Measurements from ENCODE around the gene IRF2BP1. TPM values are rescaled to one million over a fixed set of nuclear protein-coding genes. Genes with fewer than 3 reads are reported as not detected.

Gene IRF2BP1
- total RNA-seq, 3 donors from 2014 or later: 16.5 to 26.5 (median 19.7) TPM

- intact Hi-C loops (cut with DNase I; ENCODE audit: low total_unique reads): loop anchor here (1.0 kb wide), 1 partner anchor 28 kb away; no protein-coding TSS in a partner anchor
- Histone ChIP-seq H3K4me1 (no peaks in the 10 kb centered on the region), H3K27me3 (no peaks in the 10 kb centered on the region), H3K4me3 (peak within 1 kb of the TSS; percentile 59 to 79 (median 75)), H3K36me3 (no peaks in the 10 kb centered on the region), H3K9me3 (no peaks in the 10 kb centered on the region), H3K27ac (peak within 1 kb of the TSS; percentile 77 to 89)
- TF ChIP-seq CTCF (IDR thresholded peaks at IDR 0.05): no peak
- no peak for TF ChIP-seq POLR2A (IDR thresholded peaks at IDR 0.05)
- no peak for TF ChIP-seq POLR2AphosphoS5 (IDR thresholded peaks at IDR 0.05)
- peak in 1 of 2 donors; percentile 21 for DNase-seq (ENCODE audit: low spot score in 2 of 2)
These were observed 16.1 kb upstream of the IRF2BP1 start, which contains the start of gene MYPOP for GRCh38 chr19:45901912-45902650. TSS of gene MYPOP (minus strand) at chr19:45902613. CDS start at chr19:45901773, 840 bp downstream.

GRCh38 chr19:45901432-45901911, 15.5 kb upstream of the IRF2BP1 start:
- intact Hi-C loops (cut with DNase I; ENCODE audit: low total_unique reads): loop anchor here (1.0 kb wide), 1 partner anchor 29 kb away; no protein-coding TSS in a partner anchor
- H3K27ac ChIP-seq: no peak overlapping the region
- TF ChIP-seq POLR2AphosphoS5 (IDR thresholded peaks at IDR 0.05) (no peak), CTCF (IDR thresholded peaks at IDR 0.05) (no peak), POLR2A (IDR thresholded peaks at IDR 0.05) (no peak)
- no peaks in the 10 kb centered on the region for H3K9me3 ChIP-seq
- no peaks in the 10 kb centered on the region for H3K36me3 ChIP-seq
- H3K27me3 ChIP-seq: no peaks in the 10 kb centered on the region
- no peak for DNase-seq (ENCODE audit: low spot score in 2 of 2)
- H3K4me1 ChIP-seq: no peaks in the 10 kb centered on the region
- H3K4me3 ChIP-seq: peak overlapping the region; percentile 59 to 79 (median 75)

GRCh38 chr19:45900738-45901431, 14.9 kb upstream of the IRF2BP1 start:
- peak overlapping the region; percentile 59 to 79 (median 75) for H3K4me3 ChIP-seq
- no peaks in the 10 kb centered on the region for H3K27me3 ChIP-seq
- H3K27ac ChIP-seq: no peak overlapping the region
- TF ChIP-seq POLR2A (IDR thresholded peaks at IDR 0.05): no peak
- DNase-seq (ENCODE audit: low spot score in 2 of 2): no peak
- intact Hi-C loops (cut with DNase I; ENCODE audit: low total_unique reads): loop anchor here (1.0 kb wide), 1 partner anchor 29 kb away; no protein-coding TSS in a partner anchor
- H3K4me1 ChIP-seq: no peaks in the 10 kb centered on the region
- no peaks in the 10 kb centered on the region for H3K36me3 ChIP-seq
- H3K9me3 ChIP-seq: no peaks in the 10 kb centered on the region

GRCh38 chr19:45899919-45900589, 14.1 kb upstream of the IRF2BP1 start:
- TF ChIP-seq POLR2AphosphoS5 (IDR thresholded peaks at IDR 0.05) (no peak), POLR2A (IDR thresholded peaks at IDR 0.05) (no peak), CTCF (IDR thresholded peaks at IDR 0.05) (no peak)
- no peak for DNase-seq (ENCODE audit: low spot score in 2 of 2)
- intact Hi-C loops (cut with DNase I; ENCODE audit: low total_unique reads): no loop called here

GRCh38 chr19:45899253-45899652, 13.3 kb upstream of the IRF2BP1 start:
- H3K4me3 ChIP-seq: no peak overlapping the region
- H3K27ac ChIP-seq: no peak overlapping the region
- no peaks in the 10 kb centered on the region for H3K27me3 ChIP-seq
- TF ChIP-seq CTCF (IDR thresholded peaks at IDR 0.05): no peak
- TF ChIP-seq POLR2AphosphoS5 (IDR thresholded peaks at IDR 0.05): no peak
- no peak for TF ChIP-seq POLR2A (IDR thresholded peaks at IDR 0.05)
- intact Hi-C loops (cut with DNase I; ENCODE audit: low total_unique reads): no loop called here
- DNase-seq (ENCODE audit: low spot score in 2 of 2): no peak
- H3K36me3 ChIP-seq: no peaks in the 10 kb centered on the region
- H3K9me3 ChIP-seq: no peaks in the 10 kb centered on the region
- H3K4me1 ChIP-seq: no peaks in the 10 kb centered on the region

More at GRCh38 chr19:45899919-45900589, 14.1 kb upstream of the IRF2BP1 start:
- Histone ChIP-seq H3K27ac (no peak overlapping the region), H3K4me3 (no peak overlapping the region), H3K9me3 (no peaks in the 10 kb centered on the region), H3K4me1 (no peaks in the 10 kb centered on the region), H3K36me3 (no peaks in the 10 kb centered on the region), H3K27me3 (no peaks in the 10 kb centered on the region)
